ENCODE measurements around the gene KCNC4.

Gene KCNC4

DNA sequence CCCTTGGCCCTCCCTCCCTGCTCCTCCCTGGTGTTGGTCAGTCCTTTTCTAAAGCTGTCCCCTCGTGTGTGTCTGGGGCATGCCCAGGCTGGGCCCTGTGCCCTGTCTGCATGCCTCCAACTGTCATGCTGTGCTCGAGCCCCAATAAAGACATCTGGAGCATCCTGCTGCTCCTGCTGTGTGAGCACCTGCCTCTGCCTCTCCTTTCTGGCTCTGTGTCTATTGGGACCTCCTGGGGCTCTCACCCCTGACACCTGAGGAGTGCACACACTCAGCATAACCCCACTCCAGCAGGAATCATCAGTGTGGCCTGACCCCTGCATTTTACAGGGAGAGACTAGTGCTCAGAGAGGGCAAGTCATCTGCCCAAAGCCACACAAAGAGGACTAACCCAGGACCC lies 23.7 kb downstream of the KCNC4 start:
- DNase-seq = no peak

DNA sequence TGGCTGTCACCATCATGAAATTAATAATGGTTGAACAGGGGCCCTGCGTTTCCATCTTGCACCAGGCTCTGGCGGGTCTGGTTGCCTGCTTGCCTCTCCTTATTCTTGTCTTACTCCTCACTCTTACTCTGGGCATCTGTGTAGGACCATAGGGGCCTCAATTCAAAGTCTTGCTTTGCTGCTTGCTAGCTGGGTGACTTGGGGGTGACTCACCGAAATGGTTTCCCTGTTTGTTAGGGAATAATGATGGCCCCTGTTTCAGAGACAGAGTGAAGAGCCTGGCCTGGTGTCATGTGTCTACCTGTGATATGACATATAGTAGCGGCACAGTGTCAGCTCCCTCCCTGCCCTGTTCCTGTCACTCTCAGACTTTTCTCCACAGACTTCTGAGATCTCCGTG lies 24.6 kb downstream of the KCNC4 start:
- DNase-seq = no peak

GRCh38 chr1:110235181-110235833 lies 25.2 kb downstream of the KCNC4 start:
- no peak for DNase-seq

DNA sequence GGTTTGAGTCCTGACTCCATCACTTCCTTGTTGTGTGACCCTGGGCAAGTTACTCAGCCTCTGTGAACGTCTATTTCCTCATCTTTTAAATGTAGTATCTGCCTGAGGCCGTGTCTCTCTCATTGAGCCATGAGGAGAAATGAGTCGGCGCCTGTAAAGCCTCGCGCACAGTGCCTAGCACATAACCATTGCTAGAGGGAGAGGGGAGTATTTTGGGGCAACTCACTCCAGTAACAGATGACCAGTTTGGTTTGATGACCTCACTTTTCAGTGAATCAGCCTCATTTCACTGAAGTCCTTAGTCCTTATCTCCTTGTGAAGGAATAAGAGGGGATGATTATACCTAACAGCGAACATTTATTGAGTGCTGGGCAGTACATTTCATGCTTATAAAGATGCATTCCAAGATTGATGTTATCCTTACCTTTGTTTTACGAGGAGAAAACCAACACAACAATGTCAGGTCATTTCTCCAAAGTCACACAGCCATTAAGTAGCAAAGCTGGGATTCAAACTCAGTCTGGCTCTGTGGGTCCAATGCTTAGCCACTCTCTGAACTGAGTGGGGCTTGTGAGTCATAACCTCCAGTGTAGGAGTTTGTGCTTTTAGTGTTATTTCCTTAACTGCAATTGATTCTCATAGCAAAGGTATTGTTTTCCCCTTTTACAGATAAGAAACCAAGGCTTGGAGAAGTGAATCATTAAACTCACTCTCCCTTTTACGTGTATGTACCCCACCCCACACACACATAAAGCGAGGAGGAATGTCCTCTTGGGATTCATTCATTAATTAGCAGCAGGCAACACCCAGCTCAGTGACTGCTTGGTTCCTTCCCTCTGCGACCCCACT lies 25.9 kb downstream of the KCNC4 start:
- no peak for DNase-seq

DNA sequence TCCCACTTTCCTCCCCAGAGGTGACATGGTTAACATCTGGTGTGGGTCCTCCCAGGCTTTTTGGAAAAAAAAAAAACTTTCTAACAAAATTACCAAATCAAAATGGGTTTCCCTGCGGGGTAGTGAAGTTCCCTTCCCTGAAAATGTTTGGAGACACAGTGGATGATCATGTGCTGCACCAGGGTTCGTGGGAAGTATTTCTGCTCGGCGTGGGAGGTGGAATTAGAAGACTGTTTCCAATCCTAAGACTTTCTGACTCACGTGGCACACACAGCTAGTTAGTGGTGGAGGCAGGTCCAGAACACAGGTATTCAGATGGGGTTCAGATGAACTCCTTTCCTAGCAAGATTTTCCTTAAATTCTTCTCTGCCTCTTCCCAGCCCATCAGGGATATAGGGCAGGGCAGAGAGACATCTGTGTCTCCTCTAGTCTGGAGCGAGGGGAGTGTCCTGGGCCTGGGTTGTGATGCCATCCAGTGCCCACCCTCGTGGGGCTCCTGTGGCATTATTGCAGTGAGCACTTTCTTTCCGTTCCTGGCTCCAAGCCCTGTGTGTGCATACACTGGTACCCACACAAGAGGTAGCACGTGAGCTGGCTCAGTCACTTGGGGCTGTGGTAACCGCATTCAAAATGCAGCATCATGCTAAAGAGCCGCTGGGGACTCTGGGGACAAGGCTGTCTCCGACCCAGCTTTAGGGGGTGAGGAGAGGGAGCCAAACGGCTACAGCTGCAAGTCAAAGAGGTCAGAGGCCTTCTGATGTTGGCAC lies 27.5 kb downstream of the KCNC4 start:
- no peak for DNase-seq

- peak in 1 of 2 experiments; percentile 26 for DNase-seq
Measured at GRCh38 chr1:110239441-110240430, 29.6 kb downstream of the KCNC4 start.

DNA sequence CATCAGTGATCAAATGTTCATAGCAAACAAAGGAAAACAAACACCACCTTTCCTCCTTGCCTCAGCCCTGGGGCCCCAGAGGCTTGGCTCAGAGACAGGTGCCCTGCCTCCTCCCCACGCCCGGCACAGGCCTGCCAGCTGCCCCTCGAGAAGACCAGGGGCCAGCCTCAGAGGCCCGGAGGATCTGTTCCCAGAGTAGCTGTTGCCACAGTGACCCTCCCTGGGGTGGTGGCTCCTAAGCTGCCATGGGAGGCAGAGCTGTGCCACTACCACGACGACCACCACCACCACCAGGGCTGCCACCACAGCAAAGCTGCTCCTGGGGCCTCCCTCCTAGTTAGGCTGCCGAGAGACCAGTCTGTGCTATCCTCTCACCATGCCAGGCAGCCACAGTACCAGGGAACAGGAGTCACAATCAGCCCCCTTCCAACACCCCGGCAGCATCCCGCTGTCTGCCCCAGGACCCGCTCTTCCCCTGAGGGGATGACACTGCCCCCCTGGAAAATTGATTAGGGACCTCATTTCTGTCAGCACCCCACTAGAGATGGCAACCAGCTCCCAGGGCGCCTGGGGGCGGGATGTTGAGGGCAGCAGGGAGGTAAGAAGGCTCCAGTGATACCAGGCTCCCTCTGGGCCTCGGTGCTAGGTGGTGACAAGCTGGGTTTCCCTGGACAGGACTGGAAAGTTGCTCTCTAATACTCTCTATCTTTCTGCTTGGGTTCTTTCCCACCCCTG lies 30.5 kb downstream of the KCNC4 start:
- peak; percentile 10 to 52 for DNase-seq

GRCh38 chr1:110241516-110241915 lies 31.4 kb downstream of the KCNC4 start:
- no peak for DNase-seq

GRCh38 chr1:110242062-110242461 lies 31.9 kb downstream of the KCNC4 start:
- DNase-seq = no peak

GRCh38 chr1:110242731-110243130 lies 32.6 kb downstream of the KCNC4 start:
- no peak for DNase-seq

- no peak for DNase-seq
Measured at GRCh38 chr1:110243146-110243545, 33.0 kb downstream of the KCNC4 start.

GRCh38 chr1:110243574-110243973 lies 33.5 kb downstream of the KCNC4 start:
- DNase-seq = peak in 1 of 2 experiments; percentile 17

DNA sequence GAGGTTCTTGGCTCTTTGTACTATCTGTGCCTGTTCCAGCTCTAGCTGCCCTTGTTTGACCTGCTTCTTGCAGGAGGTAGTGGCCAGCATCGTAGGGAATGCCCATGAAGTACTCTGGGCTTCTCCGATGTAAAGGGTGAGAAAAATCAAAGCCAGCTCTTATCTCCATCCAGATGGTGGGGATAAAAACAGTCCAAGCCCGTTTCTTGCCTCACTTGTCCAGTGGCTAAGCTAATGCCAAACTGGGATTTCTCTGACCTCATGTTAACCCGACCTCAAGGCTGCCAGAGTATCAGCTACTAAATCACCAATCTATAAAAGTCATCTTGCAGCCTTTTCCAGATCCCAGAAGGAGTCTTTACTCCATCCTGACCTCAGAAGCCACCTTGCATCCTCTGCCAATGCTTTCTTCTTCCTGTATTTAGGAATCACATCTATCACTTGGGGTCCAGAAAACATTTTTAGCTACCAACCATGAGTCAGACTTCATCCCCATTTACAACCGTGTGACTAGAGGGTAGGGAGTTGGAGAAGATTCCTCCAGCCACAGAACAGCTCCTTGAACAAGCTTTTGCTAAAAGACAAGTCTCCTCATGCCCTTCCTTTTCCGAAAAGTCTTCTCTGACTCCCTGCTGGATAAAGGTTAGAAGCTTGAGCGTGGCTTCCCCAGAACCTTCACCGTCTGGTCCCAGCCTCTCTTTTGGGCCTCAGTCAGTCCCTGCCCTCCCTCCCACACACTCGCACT lies 35.9 kb downstream of the KCNC4 start:
- no peak for DNase-seq

DNA sequence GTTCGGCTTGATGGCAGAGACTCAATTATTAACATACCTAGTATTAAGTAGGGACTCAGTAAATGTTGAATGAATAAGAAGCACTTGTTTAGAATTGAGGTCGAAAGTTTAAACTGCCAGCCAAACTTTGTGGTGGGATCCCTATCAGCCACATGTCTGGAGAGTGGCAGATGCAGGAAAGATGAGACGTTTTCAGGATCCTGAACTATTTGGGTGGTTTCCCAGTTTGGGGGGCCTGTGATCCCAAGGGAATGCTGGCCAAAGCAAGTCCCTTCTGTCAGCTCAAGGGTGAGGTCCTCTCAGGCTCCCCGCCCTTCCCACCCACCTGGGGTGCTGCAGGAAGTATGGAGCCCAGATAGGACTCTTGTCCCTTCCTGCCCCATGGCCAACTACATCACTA lies 38.6 kb downstream of the KCNC4 start:
- DNase-seq = no peak

- DNase-seq = no peak
Measured at GRCh38 chr1:110249256-110249655, 39.1 kb downstream of the KCNC4 start.

- no peak for DNase-seq
Measured at GRCh38 chr1:110250008-110250407, 39.9 kb downstream of the KCNC4 start.

GRCh38 chr1:110250749-110251148 lies 40.6 kb downstream of the KCNC4 start:
- no peak for DNase-seq

DNA sequence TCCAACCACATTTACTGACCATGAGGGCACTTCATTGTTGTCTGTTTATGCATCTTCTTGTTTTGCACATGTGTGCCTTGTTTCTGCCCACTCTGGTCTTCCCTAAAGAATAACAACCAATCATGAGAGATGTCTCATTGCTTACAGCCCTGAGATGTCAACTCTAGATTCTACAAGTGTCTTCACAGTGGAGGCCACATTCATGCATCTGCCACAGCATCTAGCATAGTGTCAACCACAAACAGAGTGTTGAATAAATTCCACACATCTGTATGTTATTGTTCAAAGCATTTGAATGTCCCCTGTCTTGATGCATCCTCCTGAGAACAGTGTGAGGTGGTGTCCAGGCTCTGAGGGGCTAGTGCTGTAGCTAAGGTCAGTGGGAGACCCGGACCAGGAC lies 43.1 kb downstream of the KCNC4 start:
- DNase-seq = no peak

- no peak for DNase-seq
Measured at GRCh38 chr1:110254604-110255391, 44.7 kb downstream of the KCNC4 start.

DNA sequence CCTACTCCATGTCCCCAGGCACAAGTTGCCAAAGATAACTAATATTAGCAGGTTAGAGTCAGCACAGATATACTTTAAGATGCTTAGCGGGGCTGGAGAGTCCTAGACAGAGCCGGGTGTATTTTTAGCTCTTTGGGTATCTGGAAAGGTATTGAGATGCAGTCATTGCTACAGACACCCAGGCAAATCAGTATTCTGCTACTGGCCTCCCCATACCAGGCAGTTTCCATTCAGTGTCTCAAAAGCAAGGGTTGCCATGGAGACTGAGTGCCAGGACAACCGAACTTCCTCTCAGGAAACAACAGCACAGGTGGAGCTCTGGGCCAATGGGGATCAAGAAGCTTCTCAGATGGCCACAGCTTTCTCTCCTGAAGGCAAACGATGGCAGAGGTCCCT lies 45.3 kb downstream of the KCNC4 start:
- DNase-seq = peak in 1 of 2 experiments; percentile 7
